ENCODE measurements around the gene KLHL29.

KLHL29 gene

GRCh38 chr2:23497536-23497935 lies 112.6 kb downstream of the KLHL29 start:
- no peak for DNase-seq

DNA sequence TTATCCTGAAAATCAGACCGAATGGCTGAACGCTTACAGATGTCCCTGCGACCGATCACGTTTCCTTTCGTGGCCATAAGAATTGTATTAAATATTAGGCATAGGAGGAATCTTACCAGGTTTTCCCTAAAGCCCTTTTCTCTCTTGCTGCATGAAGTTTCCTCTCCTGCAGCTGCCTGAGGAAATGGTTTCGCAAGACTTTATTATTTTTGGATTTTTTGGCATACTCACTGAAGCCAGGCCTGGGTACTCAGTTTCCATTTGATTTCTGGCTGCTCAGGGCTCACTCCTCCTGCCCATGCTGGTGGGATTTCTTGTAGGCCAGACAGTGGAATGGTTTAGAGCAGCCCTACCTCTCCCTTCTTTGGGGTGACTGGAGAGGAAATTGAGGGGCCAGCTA lies 114.0 kb downstream of the KLHL29 start:
- DNase-seq = no peak

GRCh38 chr2:23499439-23499838 lies 114.5 kb downstream of the KLHL29 start:
- DNase-seq = no peak

DNA sequence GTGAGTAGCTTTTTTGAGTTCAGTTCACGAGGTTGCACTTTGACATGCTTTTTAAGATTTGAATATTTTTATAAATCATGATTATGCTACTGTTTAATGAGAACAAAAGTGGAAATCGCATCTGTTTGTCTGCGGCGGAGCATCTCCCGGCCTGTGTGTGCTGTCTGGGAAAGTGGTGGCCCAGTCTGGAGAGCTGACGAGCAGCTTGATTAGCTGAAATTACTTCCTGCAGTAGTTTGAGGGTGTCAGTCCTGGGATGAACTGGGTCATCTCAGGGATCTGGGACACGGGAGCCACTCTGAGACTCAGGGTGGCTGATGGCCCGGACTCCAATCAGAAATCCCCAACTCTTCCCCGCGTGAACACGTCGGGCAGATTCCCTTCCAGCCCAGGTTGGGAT lies 115.9 kb downstream of the KLHL29 start:
- no peak for DNase-seq

DNA sequence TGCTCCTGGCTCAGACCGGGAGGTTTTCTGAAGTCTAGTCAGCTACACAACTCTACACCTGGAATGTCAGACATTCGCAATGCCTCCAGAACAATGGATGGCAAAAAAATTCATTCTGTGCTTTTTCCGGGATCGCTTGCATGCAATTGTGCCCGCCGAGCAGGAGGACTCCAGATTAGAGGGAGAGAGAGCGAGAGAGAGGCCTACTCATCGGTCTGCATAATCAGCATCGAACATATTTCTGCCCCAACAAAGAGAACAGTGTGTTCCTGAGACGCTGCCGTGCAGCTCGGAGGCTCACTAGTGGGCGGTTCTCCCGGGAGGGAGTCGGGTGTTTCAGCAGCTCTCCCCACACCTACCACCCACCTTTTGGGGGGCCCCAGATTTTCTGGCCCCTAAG lies 117.1 kb downstream of the KLHL29 start:
- DNase-seq = no peak

DNA sequence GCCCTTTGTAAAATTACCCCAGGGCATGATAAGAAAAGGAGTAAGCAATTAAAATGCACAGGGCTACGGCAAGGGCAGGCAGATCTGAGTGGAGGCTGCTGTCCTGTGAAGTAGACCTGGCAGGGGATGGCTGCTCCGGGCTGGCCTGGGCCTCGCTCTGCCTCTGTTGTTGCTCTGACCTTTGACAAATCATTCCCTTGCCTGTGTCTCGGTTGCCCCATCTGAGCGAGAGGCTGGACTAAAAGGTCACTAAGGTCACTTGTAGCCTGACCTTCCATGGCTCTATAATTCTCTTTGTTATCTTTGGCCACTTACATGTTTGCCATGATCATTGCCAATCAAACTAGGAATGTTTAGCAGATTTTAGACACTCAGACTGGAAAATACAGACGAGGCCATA lies 118.1 kb downstream of the KLHL29 start:
- no peak for DNase-seq

DNA sequence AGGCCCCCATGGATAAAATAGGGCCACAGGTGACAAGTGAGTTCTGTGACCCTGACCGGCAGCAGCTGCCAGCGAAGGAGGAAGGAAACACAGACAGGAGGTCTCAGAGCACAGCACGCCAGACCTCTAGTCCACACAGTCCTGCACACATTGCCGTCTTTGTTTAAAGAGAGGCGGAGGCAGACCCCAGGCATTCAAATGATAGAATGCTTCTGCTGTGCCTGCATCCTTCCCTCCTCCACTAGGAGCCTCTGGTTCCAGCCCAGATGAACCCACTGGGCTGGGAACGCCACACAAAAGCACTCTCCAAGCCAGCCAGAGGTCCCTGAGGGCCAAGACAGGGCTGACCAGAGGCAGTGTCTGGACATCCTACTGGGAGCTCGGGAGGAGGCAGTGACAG lies 118.7 kb downstream of the KLHL29 start:
- DNase-seq = no peak

DNA sequence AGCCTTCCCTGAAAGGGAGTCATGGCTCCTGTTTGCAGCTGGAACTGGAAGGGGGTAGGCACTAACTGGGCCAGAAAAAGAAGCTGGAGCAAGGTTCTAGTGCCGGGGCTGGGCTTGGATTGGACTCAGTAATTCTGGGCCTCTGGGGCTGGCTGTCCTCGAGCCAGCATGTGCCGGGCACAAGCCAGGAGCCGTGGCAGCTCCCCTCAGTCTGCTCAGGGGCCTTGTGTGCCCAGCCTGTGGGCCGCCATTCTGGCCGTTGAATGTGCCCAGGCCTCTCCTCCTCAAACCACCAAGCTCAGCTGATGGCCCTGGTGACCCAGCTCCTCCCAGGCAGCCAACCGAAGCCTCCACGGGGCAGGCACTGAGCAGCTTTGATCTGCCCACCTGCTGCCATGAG lies 119.6 kb downstream of the KLHL29 start:
- no peak for DNase-seq

GRCh38 chr2:23505218-23505983 lies 120.4 kb downstream of the KLHL29 start:
- no peak for DNase-seq

- no peak for DNase-seq
Observed at GRCh38 chr2:23505984-23506380, 121.0 kb downstream of the KLHL29 start.

DNA sequence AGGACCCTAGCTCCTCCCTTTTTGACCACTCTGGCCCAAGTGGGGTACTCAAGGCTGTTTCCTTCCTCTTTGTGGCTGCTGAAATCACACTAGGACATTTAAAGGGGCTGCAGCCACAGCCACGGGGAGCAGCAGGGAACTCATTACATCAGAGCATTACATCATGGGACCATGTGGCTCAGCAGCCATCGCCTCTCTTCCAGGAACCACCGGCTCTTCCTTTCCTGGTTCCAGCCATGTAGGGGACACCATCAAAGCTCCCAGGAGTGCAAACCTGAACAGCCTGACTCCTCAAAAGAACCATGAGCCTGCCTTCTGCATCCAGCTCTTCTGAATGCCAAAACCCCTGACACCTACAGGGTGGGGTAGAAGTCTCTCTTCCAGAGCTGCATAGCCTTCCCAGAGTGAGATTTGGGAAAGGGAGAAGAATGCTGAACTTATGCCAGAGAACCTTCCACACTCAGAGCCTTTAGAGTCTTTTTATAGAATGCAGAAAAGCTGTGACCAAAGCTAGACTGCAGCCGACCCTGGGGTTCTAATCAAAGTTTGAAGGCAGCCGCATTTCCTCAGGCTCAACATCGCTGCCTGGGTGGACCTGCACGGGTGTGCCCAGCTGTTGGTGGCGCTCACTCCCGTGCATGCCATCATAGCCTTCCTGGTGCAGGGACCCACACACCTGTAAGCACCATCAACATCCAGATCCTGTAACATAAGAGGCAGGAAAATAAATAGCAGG lies 121.7 kb downstream of the KLHL29 start:
- no peak for DNase-seq

- no peak for DNase-seq
Observed at GRCh38 chr2:23507267-23508065, 122.5 kb downstream of the KLHL29 start.

GRCh38 chr2:23508066-23508390 lies 123.0 kb downstream of the KLHL29 start:
- DNase-seq = no peak

- no peak for DNase-seq
Observed at GRCh38 chr2:23509103-23509502, 124.1 kb downstream of the KLHL29 start.

DNA sequence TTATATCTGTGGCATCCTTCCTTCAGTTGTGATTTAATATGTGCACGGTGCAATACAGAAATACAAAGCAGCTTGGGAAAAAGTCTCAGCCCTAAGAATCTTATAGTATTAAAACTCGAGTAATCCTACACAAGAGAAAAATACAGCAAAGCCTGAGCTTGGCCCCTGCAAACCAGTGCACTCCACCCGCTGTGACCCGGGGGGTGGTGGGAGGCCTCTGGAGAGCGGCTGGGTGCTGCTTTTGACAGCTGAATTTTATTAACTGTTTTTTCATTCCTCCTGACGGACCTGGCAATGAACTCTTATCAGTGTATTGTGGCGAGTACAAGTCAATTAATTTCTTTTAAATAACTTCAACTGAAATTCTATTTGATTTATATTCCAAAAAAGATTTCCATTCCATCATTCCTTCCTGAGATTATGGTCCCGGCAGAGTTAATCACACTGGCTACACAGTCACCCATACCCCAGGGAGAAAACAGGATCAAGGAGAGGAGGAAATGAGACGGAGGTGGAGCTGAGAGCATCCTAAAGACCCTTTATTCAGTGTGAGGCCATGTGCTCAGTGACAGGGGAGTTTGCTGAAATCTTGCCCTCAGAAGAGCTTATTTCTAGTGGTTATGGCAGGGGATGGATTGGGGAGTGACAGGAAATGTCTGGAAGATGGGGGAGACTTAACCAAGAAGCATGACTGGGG lies 124.8 kb downstream of the KLHL29 start:
- DNase-seq = no peak

DNA sequence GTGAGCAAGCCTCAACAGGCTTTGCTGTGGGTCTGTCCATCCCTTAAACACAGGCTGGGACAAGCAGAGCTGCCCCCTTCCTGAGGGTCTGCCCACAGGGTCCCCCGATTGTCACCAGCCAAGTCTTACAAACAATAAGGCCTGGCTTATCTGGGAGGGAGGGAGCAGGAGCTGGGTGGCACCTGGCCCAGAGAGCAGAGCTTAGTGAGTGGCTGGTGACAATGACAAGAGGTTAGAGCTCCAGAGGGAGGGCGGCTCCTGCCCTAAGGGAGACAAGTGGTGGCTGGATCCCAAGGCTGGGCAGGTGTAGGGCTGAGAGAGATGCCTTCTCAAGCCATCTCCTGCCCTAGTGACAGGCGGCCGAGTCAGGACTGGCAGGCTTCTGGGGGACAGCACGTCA lies 125.5 kb downstream of the KLHL29 start:
- DNase-seq = no peak

DNA sequence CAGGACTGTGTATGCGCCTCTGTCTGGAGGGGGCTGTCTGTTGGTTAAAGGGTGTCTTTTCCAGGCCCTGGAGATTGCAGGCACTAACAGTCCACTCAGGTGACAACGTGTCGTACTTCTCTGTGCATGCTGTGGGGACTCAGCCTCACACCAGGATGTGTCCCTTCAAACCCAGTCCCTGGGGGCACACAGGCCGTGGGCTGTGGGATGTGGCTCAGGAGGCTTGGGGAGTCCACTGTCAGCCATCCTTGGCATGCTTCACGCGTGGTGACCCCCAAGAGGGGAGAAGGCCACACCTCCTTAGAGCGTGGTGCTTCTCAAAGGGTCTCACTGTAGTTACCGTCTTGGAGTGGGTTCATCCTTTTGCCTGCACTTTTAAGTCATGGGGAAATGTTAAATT lies 127.8 kb downstream of the KLHL29 start:
- DNase-seq = no peak

DNA sequence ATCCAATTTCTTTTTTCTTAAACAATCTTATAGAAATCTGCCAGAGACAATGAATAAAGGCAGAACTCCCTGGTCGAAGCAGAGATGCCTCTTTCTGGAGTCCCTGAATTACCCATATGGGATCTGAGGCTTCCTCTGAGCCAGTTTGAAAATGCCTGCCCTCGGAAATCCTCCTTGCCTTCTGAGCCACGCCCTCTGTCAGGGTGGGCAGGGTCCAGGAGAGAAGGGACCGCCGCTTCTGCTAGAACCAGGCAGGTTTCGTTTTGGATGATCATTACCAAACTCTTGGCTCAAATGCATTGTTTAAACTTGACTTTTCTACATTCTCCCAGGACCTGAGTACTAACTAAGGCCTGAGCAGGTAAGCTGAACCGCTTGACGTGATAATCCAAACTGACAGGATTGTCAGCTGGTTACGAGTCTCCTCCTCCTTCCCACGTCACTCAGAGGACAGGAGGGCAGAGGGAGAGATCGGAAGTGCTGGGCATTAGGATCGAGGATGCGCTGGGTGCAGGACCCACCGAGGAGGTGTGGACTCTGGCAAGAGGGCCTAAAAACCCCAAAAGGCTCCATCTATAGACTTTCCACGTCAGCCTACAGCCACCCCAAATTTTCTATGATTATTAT lies 128.4 kb downstream of the KLHL29 start:
- DNase-seq = no peak

DNA sequence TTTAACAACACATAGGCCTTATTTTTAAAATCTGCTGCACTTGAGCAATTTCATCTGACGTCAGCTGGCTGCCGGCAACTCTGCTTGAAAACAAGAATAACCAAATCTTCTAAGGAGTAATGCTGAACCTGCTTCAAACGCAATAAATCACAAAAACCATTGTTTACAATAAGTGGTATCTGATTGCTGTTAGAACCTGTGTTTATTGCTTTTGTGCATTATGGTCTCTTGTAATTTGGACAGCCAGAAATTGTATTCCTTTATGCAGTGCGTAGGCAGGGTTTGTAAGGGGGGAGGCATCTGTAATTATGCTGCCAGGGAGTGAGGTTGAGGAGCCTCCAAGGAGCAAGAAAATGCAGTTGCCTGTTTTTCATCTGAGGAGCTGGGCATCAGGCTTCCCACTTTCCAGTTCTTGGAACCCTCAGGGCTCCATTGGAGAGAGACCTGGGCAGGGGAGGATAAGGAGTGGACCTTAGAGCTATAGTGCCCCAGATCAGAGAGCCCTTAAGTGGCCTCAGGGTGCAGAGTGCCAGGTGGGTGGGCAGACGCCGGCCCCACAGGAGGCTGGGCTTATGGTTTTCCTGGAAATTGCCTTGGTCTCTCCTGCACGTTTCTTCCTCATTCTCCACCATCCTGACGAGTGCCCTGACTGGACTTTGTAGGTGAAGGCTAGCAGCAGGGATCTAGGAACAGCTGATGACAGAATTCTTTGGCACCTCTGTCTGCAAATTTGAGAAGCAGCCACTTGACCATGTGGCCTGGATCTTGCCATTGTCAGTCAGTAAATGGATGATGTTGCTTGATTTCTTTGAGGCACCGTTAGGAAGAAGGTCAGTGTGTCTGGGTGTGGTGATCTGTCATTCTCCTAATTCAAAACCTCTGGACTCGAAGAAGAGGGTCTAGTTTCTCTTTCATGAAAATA lies 129.2 kb downstream of the KLHL29 start:
- no peak for DNase-seq

DNA sequence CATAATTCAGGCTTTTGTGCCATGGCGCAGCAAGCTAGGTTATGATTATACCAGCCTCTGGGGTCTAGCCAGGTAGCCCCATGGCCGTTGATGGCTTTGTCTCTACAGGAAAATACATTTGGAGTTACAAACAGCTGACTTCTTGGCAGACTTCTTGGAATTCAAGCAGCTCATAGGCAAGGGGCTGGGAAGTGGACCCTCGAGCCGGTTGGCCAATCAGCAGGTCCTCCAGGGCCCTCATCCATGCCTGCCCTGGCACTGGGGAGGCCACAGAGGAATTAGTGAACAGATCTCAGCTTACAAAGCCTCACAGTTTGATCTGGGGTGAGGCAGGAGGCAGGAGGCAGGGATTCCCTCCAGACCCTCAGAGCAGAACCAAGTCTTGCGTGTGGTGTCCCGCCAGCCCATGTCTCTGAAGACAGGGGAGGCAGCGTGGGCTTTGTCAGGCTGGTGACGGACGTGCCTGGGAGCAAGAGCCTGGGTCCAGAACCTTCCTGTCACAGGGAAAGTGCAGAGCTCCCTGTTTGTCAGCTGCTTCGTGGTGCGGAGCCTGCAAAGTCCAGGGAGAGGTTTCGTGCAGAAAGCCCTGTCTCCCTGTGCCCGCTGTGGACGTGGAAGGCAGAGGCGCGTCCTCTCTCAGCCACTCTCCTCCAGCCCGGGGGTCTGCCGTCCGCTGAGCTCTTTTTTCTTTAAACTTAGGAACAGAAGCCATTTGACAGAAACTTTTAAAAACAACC lies 131.7 kb downstream of the KLHL29 start:
- no peak for DNase-seq

Data from stimulated activated CD4-positive, alpha-beta T cell treated with anti-CD3 and anti-CD28 coated beads, Interleukin-2, amount 100 ng/mL, for 24 hours (primary cell).